ENCODE data around the gene DNAJC15. TPM values are rescaled to one million over a fixed set of nuclear protein-coding genes. Genes with fewer than 3 reads are reported as not detected.
A peak's percentile ranks its signal among the peaks of the same experiment; 100 is the strongest.

Gene DNAJC15
- total and polyA plus RNA-seq, 2 of the 8 experiments (the other 6 are each of a cell fraction or from before 2014, with no cell fraction given), result 5.8 to 20.8 TPM

- no peak overlapping the region for H2AFZ ChIP-seq (ENCODE audit: low read length)
- H3K14ac ChIP-seq (ENCODE audit: insufficient read length), result no peak overlapping the region
- no peak overlapping the region for H4K5ac ChIP-seq (ENCODE audit: insufficient read length, low read depth, low read length)
- no peak overlapping the region for H3K56ac ChIP-seq (replicated peaks; ENCODE audit: insufficient read length, low read depth, low read length)
- no peaks in the 10 kb centered on the region for H3K36me3 ChIP-seq (ENCODE audit: control insufficient read depth in 2 of 4, insufficient read depth in 4 of 4, low read length in 3 of 4)
- no peak overlapping the region for H3K27ac ChIP-seq (ENCODE audit: low read depth, low read length)
- H2BK20ac ChIP-seq (ENCODE audit: low read length), result 0 out of 2 replicates have a peak overlapping the region, but pooled peaks have one; percentile 8
- no peaks in the 10 kb centered on the region for H3K9me3 ChIP-seq (ENCODE audit: insufficient read depth in 2 of 2, low read depth in 1 of 2, low read length in 1 of 2)
- H3K9ac ChIP-seq (replicated peaks in 1 of 4; ENCODE audit: extremely low read depth in 1 of 4, low read depth in 3 of 4, low read length in 3 of 4), result no peak overlapping the region
- H3K18ac ChIP-seq (ENCODE audit: extremely low read depth, low read length), result 0 out of 2 replicates have a peak overlapping the region, but pooled peaks have one; percentile 29
- ChIA-PET POLR2A (ENCODE audit: partially characterized antibody) (no interaction called here), CTCF (ENCODE audit: partially characterized antibody) (interaction anchor here (0.7 kb wide), 1 partner anchor 705 kb away, joined by 3 read pairs; no protein-coding TSS in a partner anchor)
- no peak overlapping the region for H4K91ac ChIP-seq (replicated peaks; ENCODE audit: insufficient read length, low read length)
- no peak overlapping the region for H2AK5ac ChIP-seq (ENCODE audit: low read depth, low read length)
- H3K4ac ChIP-seq (replicated peaks; ENCODE audit: insufficient read length, low read depth, low read length), result no peak overlapping the region
- 51% methylated on average over 9 of the region's 9 CpGs; no CpG with 5 or more reads in 1 of the 2 experiments for WGBS, 2 experiments (ENCODE audit: extremely low coverage in 1 of 2, insufficient coverage in 1 of 2, insufficient read length in 1 of 2, insufficient replicate concordance in 2 of 2, low coverage in 1 of 2, low lambda C conversion rate in 2 of 2, missing lambda C conversion rate in 1 of 2)
- H3K4me2 ChIP-seq (ENCODE audit: insufficient read depth in 1 of 2, low read depth in 2 of 2, low read length in 2 of 2), result peak overlapping the region in 1 of 2 experiments; percentile 9; a peak in 2 of 4 replicates
- no peak for FAIRE-seq
- H3K27me3 ChIP-seq (replicated peaks in 1 of 4; ENCODE audit: control insufficient read depth in 3 of 4, extremely low read depth in 1 of 4, insufficient read depth in 3 of 4, low read length in 3 of 4), result no peaks in the 10 kb centered on the region; a peak in 1 of 7 replicates
- TF ChIP-seq SIX5 (IDR thresholded peaks at IDR 0.05; ENCODE audit: low read depth, low read length) (no peak), POLR2A (IDR thresholded peaks at IDR 0.05; ENCODE audit: control extremely low read depth in 1 of 2, low read depth in 2 of 2, low read length in 2 of 2) (no peak), RFX5 (IDR thresholded peaks at IDR 0.05; ENCODE audit: borderline replicate concordance, low read depth, low read length) (no peak), POLR2AphosphoS5 (IDR thresholded peaks at IDR 0.05; ENCODE audit: low read depth, low read length) (no peak)
- H3K23ac ChIP-seq (ENCODE audit: insufficient read length), result no peak overlapping the region
- no peak overlapping the region for H2BK120ac ChIP-seq (replicated peaks; ENCODE audit: low read depth, low read length)
- H2BK15ac ChIP-seq (ENCODE audit: low read length), result no peak overlapping the region
- no peaks in the 10 kb centered on the region for H3K79me2 ChIP-seq (ENCODE audit: control insufficient read depth in 1 of 2, insufficient read depth in 2 of 2, low read length in 2 of 2)
- H3K4me3 ChIP-seq (ENCODE audit: extremely low read depth in 1 of 4, insufficient read depth in 2 of 4, low read depth in 3 of 4, low read length in 4 of 4), result no peak overlapping the region
- no peak overlapping the region for H2BK12ac ChIP-seq (ENCODE audit: low read depth, low read length)
- no peaks in the 10 kb centered on the region for H4K20me1 ChIP-seq (replicated peaks in 1 of 2; ENCODE audit: control insufficient read depth in 1 of 2, insufficient read depth in 2 of 2, low read length in 2 of 2)
- H3K79me1 ChIP-seq (ENCODE audit: low read depth, low read length), result no peaks in the 10 kb centered on the region
- H2BK5ac ChIP-seq (ENCODE audit: low read depth, low read length), result no peak overlapping the region
- H3K4me1 ChIP-seq (replicated peaks in 1 of 4; ENCODE audit: control insufficient read depth in 3 of 4, insufficient read depth in 4 of 4, low read length in 3 of 4), result peaks cover 3 to 13% (median 6%) of the 10 kb centered on the region in 4 experiments; a peak in 5 of 7 replicates
- H4K8ac ChIP-seq (ENCODE audit: extremely low read depth, insufficient read depth, low read length), result no peak overlapping the region
- DNase-seq (ENCODE audit: low read depth in 1 of 2, low spot score in 2 of 2), result no peak
- H3K23me2 ChIP-seq (ENCODE audit: low read depth, low read length), result no peaks in the 10 kb centered on the region
These were observed 103.9 kb downstream of the DNAJC15 start for GRCh38 chr13:43127103-43127798.
